Chondrocyte (in vitro differentiated cells): ENCODE results near the gene PIP5K1A. TPM values are rescaled to one million over a fixed set of nuclear protein-coding genes. Genes with fewer than 3 reads are reported as not detected.

ENCODE experiments used
- DNase-seq: peaks from one replicate; pipeline ENCODE4 v3.0.0; 2021; ENCODE audit warnings: mixed read lengths, low spot score
- H3K27ac Mint-ChIP-seq: one replicate; pipeline ENCODE4 v1.8.0; 2021; ENCODE audit warnings: mild to moderate bottlenecking, moderate library complexity, mixed read lengths; ENCODE audit not compliant: unreplicated experiment
- H3K27me3 Mint-ChIP-seq: 2 replicates; pipeline ENCODE4 v1.8.0; 2021; ENCODE audit warnings: low read depth, mixed read lengths
- H3K36me3 Mint-ChIP-seq: 2 replicates; pipeline ENCODE4 v1.8.0; 2021; ENCODE audit warnings: low read depth, mixed read lengths
- H3K4me1 Mint-ChIP-seq: 2 replicates; pipeline ENCODE4 v1.8.0; 2021; ENCODE audit warnings: low read depth, mild to moderate bottlenecking, mixed read lengths
- H3K4me3 Mint-ChIP-seq: one replicate; pipeline ENCODE4 v1.8.0; 2021; ENCODE audit warnings: mild to moderate bottlenecking, moderate library complexity, mixed read lengths; ENCODE audit not compliant: unreplicated experiment
- H3K9me3 Mint-ChIP-seq: 2 replicates; pipeline ENCODE4 v1.8.0; 2021; ENCODE audit warnings: low read depth, mixed read lengths
- CTCF ChIP-seq: fragments of 200-600 bp; sonication (generic); IDR thresholded peaks from 2 replicates; pipeline ENCODE4 v1.5.0; 2021; ENCODE audit warnings: antibody characterized with exemption, mild to moderate bottlenecking, moderate library complexity
- total RNA-seq: library from RNA; stranded (reverse); gene quantifications from 3 replicates; pipeline ENCODE4 v1.2.1, GENCODE V29; 2021

Gene PIP5K1A
- total RNA-seq, 1 donor from 2014 or later, result 72.8 TPM

GRCh38 chr1:151166505-151166956 is 31.8 kb upstream of the PIP5K1A start:
- H3K4me1 Mint-ChIP-seq, result peaks cover 34% of the 10 kb centered on the region
- no peak for DNase-seq
- peaks cover 13% of the 10 kb centered on the region for H3K36me3 Mint-ChIP-seq
- H3K27ac Mint-ChIP-seq, result peak overlapping the region; percentile 99
- no peaks in the 10 kb centered on the region for H3K27me3 Mint-ChIP-seq
- H3K9me3 Mint-ChIP-seq, result no peaks in the 10 kb centered on the region
- H3K4me3 Mint-ChIP-seq, result peak overlapping the region; percentile 97
- no peak for TF ChIP-seq CTCF

GRCh38 chr1:151167116-151167515 is 31.2 kb upstream of the PIP5K1A start:
- Mint-ChIP-seq H3K4me3 (peak overlapping the region; percentile 97), H3K9me3 (no peaks in the 10 kb centered on the region), H3K4me1 (peaks cover 34% of the 10 kb centered on the region), H3K27ac (peak overlapping the region; percentile 99), H3K27me3 (no peaks in the 10 kb centered on the region), H3K36me3 (peaks cover 10% of the 10 kb centered on the region)
- no peak for DNase-seq
- TF ChIP-seq CTCF, result no peak

- H3K4me1 Mint-ChIP-seq, result peaks cover 12% of the 10 kb centered on the region
- H3K36me3 Mint-ChIP-seq, result peaks cover 13% of the 10 kb centered on the region
- no peak overlapping the region for H3K27ac Mint-ChIP-seq
- TF ChIP-seq CTCF, result no peak
- no peak for DNase-seq
- H3K9me3 Mint-ChIP-seq, result no peaks in the 10 kb centered on the region
- H3K27me3 Mint-ChIP-seq, result no peaks in the 10 kb centered on the region
- H3K4me3 Mint-ChIP-seq, result no peak overlapping the region
Observed at GRCh38 chr1:151171190-151171589, 27.2 kb upstream of the PIP5K1A start.

GRCh38 chr1:151175041-151175741 is 23.2 kb upstream of the PIP5K1A start:
- H3K4me3 Mint-ChIP-seq, result no peak overlapping the region
- no peak for DNase-seq
- H3K27me3 Mint-ChIP-seq, result no peaks in the 10 kb centered on the region
- no peak for TF ChIP-seq CTCF
- H3K27ac Mint-ChIP-seq, result no peak overlapping the region
- H3K4me1 Mint-ChIP-seq, result no peaks in the 10 kb centered on the region
- no peaks in the 10 kb centered on the region for H3K9me3 Mint-ChIP-seq
- H3K36me3 Mint-ChIP-seq, result peaks cover 16% of the 10 kb centered on the region

- TF ChIP-seq CTCF, result peak; percentile 75
- Mint-ChIP-seq H3K9me3 (no peaks in the 10 kb centered on the region), H3K4me1 (no peaks in the 10 kb centered on the region), H3K27ac (peak within 1 kb of the TSS; percentile 52), H3K36me3 (peaks cover 19% of the 10 kb centered on the region), H3K27me3 (no peaks in the 10 kb centered on the region), H3K4me3 (no peak within 1 kb of the TSS)
- DNase-seq, result no peak
Observed at GRCh38 chr1:151175863-151176262, 22.5 kb upstream of the PIP5K1A start, which contains the start of gene TMOD4. TMOD4 (minus strand) TSS chr1:151175981; CDS start chr1:151174875, 1,106 bp downstream.
